ENCODE results near the gene DEFB131A.
"Not testable (repeated sequence)": the region's sequence is repeated elsewhere in the genome, so short reads cannot be mapped to it uniquely, and the experiment has no call there.

DNA sequence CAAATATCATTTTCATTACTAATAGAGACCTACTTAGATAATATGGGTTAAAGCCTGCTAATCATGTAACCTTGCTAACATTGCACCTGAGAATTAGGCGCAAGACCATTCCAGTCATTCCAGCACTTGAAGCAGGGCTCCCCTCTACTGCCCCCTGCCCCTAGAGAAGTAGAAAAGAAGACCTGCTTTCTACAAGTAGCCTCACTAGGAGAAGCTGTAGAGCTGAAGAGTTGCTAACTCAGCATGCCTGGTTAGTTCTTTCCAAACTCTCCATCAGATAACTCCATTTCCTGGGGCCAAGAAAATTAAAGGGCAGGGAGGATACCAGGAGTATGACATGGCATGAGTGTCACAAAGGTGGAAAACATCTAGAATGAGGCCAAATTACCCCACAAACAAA lies 14.2 kb upstream of the DEFB131A start:
- not testable (repeated sequence) for TF ChIP-seq POLR2A, TAF1, POLR2AphosphoS5 (IDR thresholded peaks at IDR 0.05; ENCODE audit: low read depth, low read length)

Measured in GM12891 (cell line).